A549 treated with AZD2906 at 1 μM for 4 hours (cell line): ENCODE data around the gene ZNF791. TPM values are rescaled to one million over a fixed set of nuclear protein-coding genes. Genes with fewer than 3 reads are reported as not detected.

Source experiments
- total RNA-seq: library from RNA; stranded (reverse); fragments of 200-300 nt; extraction: Qiagen RNA extraction; gene quantifications from 5 replicates; pipeline ENCODE4 v1.2.3, GENCODE V29; 2022

The ZNF791 gene
- total RNA-seq = 4.0 to 5.8 TPM (median 5.0 TPM) in 5 replicates

GRCh38 chr19:12610540-12611360, at the start of gene ZNF791, which contains the start of gene ZNF490:
Gene ZNF791, plus strand, starts transcription at chr19:12610920. Its CDS starts 160 bp downstream, at chr19:12611080.
Gene ZNF490, minus strand, starts transcription at chr19:12610813. Its CDS starts 133 bp downstream, at chr19:12610680.

GRCh38 chr19:12666265-12667048, 55.7 kb downstream of the ZNF791 start, which contains the start of the genes MAN2B1 and WDR83:
Gene MAN2B1, minus strand, starts transcription at chr19:12666742. Its CDS starts 41 bp downstream, at chr19:12666701.
Gene WDR83, plus strand, starts transcription at chr19:12666807. Its CDS starts 2,984 bp downstream, at chr19:12669791.

GRCh38 chr19:12681074-12681987, 70.6 kb downstream of the ZNF791 start, which contains the start of gene DHPS:
Gene DHPS, minus strand, starts transcription at chr19:12681880. Its CDS starts 114 bp downstream, at chr19:12681766.

Other genes with a start within 250 kb of the ZNF791 start
- not detected in 5 replicates for gene ZNF442, start 245.2 kb upstream of the ZNF791 start, total RNA-seq
- 1.3 to 1.9 TPM (median 1.5 TPM) in 5 replicates for gene ZNF799, start 209.6 kb upstream of the ZNF791 start, total RNA-seq
- gene ZNF443, start 169.9 kb upstream of the ZNF791 start, total RNA-seq = 0.86 to 1.2 TPM (median 0.89 TPM) in 5 replicates
- gene ZNF709, start 126.1 kb upstream of the ZNF791 start, total RNA-seq = 0.01 to 0.02 TPM (median 0.02 TPM) in 3 of 5 replicates, not detected in the others
- gene ZNF564, start 59.4 kb upstream of the ZNF791 start, total RNA-seq = 1.3 to 2.4 TPM (median 1.7 TPM) in 5 replicates
- 0.50 to 1.3 TPM (median 0.61 TPM) in 5 replicates for gene ZNF490, start 107 bp upstream of the ZNF791 start, total RNA-seq
- gene MAN2B1, start 55.8 kb downstream of the ZNF791 start, total RNA-seq = 17.1 to 23.1 TPM (median 20.5 TPM) in 5 replicates
- 7.4 to 11.2 TPM (median 9.7 TPM) in 5 replicates for gene WDR83, start 55.9 kb downstream of the ZNF791 start, total RNA-seq
- 36.8 to 48.6 TPM (median 46.6 TPM) in 5 replicates for gene DHPS, start 71.0 kb downstream of the ZNF791 start, total RNA-seq
- not detected in 5 replicates for gene GNG14, start 77.1 kb downstream of the ZNF791 start, total RNA-seq
- gene FBXW9, start 85.7 kb downstream of the ZNF791 start, total RNA-seq = 8.9 to 12.9 TPM (median 12.4 TPM) in 5 replicates
- 26.6 to 34.8 TPM (median 30.9 TPM) in 5 replicates for gene TNPO2, start 113.0 kb downstream of the ZNF791 start, total RNA-seq
- gene TRIR, start 123.8 kb downstream of the ZNF791 start, total RNA-seq = 170 to 218 TPM (median 210 TPM) in 5 replicates
- gene GET3, start 126.6 kb downstream of the ZNF791 start, total RNA-seq = 76.4 to 107 TPM (median 98.1 TPM) in 5 replicates
- 2.4 to 4.3 TPM (median 3.7 TPM) in 5 replicates for gene BEST2, start 140.9 kb downstream of the ZNF791 start, total RNA-seq
- gene HOOK2, start 164.6 kb downstream of the ZNF791 start, total RNA-seq = 9.2 to 12.4 TPM (median 10.0 TPM) in 5 replicates
- 127 to 217 TPM (median 181 TPM) in 5 replicates for gene JUNB, start 180.6 kb downstream of the ZNF791 start, total RNA-seq
- 0.59 to 1.1 TPM (median 0.74 TPM) in 5 replicates for gene PRDX2, start 190.9 kb downstream of the ZNF791 start, total RNA-seq
- 8.0 to 11.7 TPM (median 10.6 TPM) in 4 of 5 replicates, not detected in the other for gene THSD8, start 191.1 kb downstream of the ZNF791 start, total RNA-seq
- 33.8 to 49.7 TPM (median 47.7 TPM) in 5 replicates for gene RNASEH2A, start 195.7 kb downstream of the ZNF791 start, total RNA-seq
- 0.20 to 0.32 TPM (median 0.22 TPM) in 4 of 5 replicates, not detected in the other for gene RTBDN, start 223.7 kb downstream of the ZNF791 start, total RNA-seq
- gene MAST1, start 227.6 kb downstream of the ZNF791 start, total RNA-seq = 1.4 to 2.1 TPM (median 1.6 TPM) in 5 replicates